CD4-positive, alpha-beta T cell (primary cell): ENCODE measurements around the gene ZNF366. TPM values are rescaled to one million over a fixed set of nuclear protein-coding genes. Genes with fewer than 3 reads are reported as not detected.

Experiments used
- ATAC-seq: fragments of 200-7000 bp; cut with Tn5 transposase; one replicate; pipeline ENCODE4 v1.10.0; 2022; ENCODE audit warnings: mild to moderate bottlenecking; ENCODE audit not compliant: poor library complexity
- CTCF ChIA-PET: fragments of 350-600 bp; sonication (Branson Sonifier 250); formaldehyde crosslinking; loops from one replicate; lab custom pipeline; 2021; ENCODE audit warnings: antibody characterized with exemption, inconsistent platforms; lab: Charles Lee
- POLR2A ChIA-PET: fragments of 350-600 bp; sonication (Branson Sonifier 250); formaldehyde crosslinking; loops from one replicate; lab custom pipeline; 2021; ENCODE audit warnings: antibody characterized with exemption, inconsistent platforms; lab: Charles Lee
- DNase-seq, 14 experiments: peaks; one replicate each; pipeline ENCODE4 v3.0.0-alpha.2; 2013 to 2020; ENCODE audit warnings: mixed read lengths in 2 of 14
- H3K27ac ChIP-seq, 2 donors: one replicate each; pipeline versions ENCODE4 v1.5.1 to v1.7.0; 2013; ENCODE audit warnings: low read length in 2 of 2, low read depth in 1 of 2, mild to moderate bottlenecking in 1 of 2
- H3K27me3 ChIP-seq, 2 experiments: 1 replicate in 1 of 2; 2 replicates in 1 of 2; pipeline versions ENCODE4 v1.6.1 to v1.7.0; 2013; ENCODE audit warnings: low read length in 2 of 2, control low read depth in 1 of 2, mild to moderate bottlenecking in 1 of 2, moderate library complexity in 1 of 2; ENCODE audit not compliant: insufficient read depth in 2 of 2, control insufficient read depth in 1 of 2
- H3K36me3 ChIP-seq: one replicate; pipeline ENCODE4 v1.6.1; 2013; ENCODE audit warnings: low read length, control low read depth; ENCODE audit not compliant: insufficient read depth
- H3K4me1 ChIP-seq: one replicate; pipeline ENCODE4 v1.6.1; 2013; ENCODE audit warnings: low read length, control low read depth; ENCODE audit not compliant: insufficient read depth
- H3K4me3 ChIP-seq: one replicate; pipeline ENCODE4 v1.5.1; 2013; ENCODE audit warnings: mild to moderate bottlenecking, low read length, moderate library complexity
- H3K9me3 ChIP-seq, 2 experiments: 1 replicate in 1 of 2; 2 replicates in 1 of 2; pipeline versions ENCODE4 v1.6.1 to v1.7.0; 2013; ENCODE audit warnings: low read length in 2 of 2, mild to moderate bottlenecking in 2 of 2, control low read depth in 1 of 2, moderate library complexity in 1 of 2; ENCODE audit not compliant: control insufficient read depth in 1 of 2, insufficient read depth in 1 of 2
- H3K27ac Mint-ChIP-seq: one replicate; pipeline ENCODE4 v1.8.0; 2020; ENCODE audit warnings: mixed read lengths
- H3K27me3 Mint-ChIP-seq: one replicate; pipeline ENCODE4 v1.8.0; 2021; ENCODE audit warnings: mixed read lengths
- H3K36me3 Mint-ChIP-seq: one replicate; pipeline ENCODE4 v1.8.0; 2021; ENCODE audit warnings: low read depth, mixed read lengths
- H3K4me1 Mint-ChIP-seq: one replicate; pipeline ENCODE4 v1.8.0; 2021; ENCODE audit warnings: low read depth, mixed read lengths
- H3K4me3 Mint-ChIP-seq: one replicate; pipeline ENCODE4 v1.8.0; 2020; ENCODE audit warnings: mild to moderate bottlenecking, mixed read lengths
- H3K9me3 Mint-ChIP-seq: one replicate; pipeline ENCODE4 v1.8.0; 2020; ENCODE audit warnings: mixed read lengths
- CTCF ChIP-seq: fragments of 200-600 bp; IDR thresholded peaks from one replicate; pipeline ENCODE4 v1.8.0; 2022; ENCODE audit warnings: antibody characterized with exemption, mild to moderate bottlenecking
- intact Hi-C, 2 experiments: fragments of 100-400 bp; cut with DNase I in 1 of 2; cut with micrococcal nuclease in 1 of 2; formaldehyde crosslinking; loops; one replicate each; pipeline versions ENCODE4 v1.15.1 to v1.9.0; 2023 to 2025; cut with DNase I, micrococcal nuclease
- total RNA-seq, 174 experiments: library from RNA in 2 of 174; stranded (reverse) in 2 of 174; gene quantifications; one replicate each; pipeline ENCODE4 v1.2.3 and lab custom pipeline; 2021 to 2026

ZNF366 gene
- total RNA-seq, 2 experiments from 2014 or later = 0.06 to 0.14 TPM

GRCh38 chr5:72499730-72500129 is 7.5 kb downstream of the ZNF366 start:
- no peaks in the 10 kb centered on the region for H3K9me3 Mint-ChIP-seq
- DNase-seq (no peak), ATAC-seq (no peak)
- Histone ChIP-seq H3K27me3 (peaks cover 0 to 6% of the 10 kb centered on the region in 2 experiments), H3K4me3 (no peak overlapping the region), H3K4me1 (no peaks in the 10 kb centered on the region), H3K27ac (no peak overlapping the region), H3K36me3 (no peaks in the 10 kb centered on the region), H3K9me3 (no peaks in the 10 kb centered on the region)
- ChIA-PET POLR2A (no interaction called here), CTCF (no interaction called here)
- peaks cover 22% of the 10 kb centered on the region for H3K27me3 Mint-ChIP-seq
- TF ChIP-seq CTCF = no peak
- H3K4me1 Mint-ChIP-seq = no peaks in the 10 kb centered on the region
- no peaks in the 10 kb centered on the region for H3K36me3 Mint-ChIP-seq
- intact Hi-C loops = no loop called here
- no peak overlapping the region for H3K4me3 Mint-ChIP-seq
- H3K27ac Mint-ChIP-seq = no peak overlapping the region

GRCh38 chr5:72499090-72499489 is 8.1 kb downstream of the ZNF366 start:
- no peaks in the 10 kb centered on the region for H3K9me3 ChIP-seq
- H3K27me3 ChIP-seq = peaks cover 0 to 6% of the 10 kb centered on the region in 2 experiments
- no peaks in the 10 kb centered on the region for H3K9me3 Mint-ChIP-seq
- ChIA-PET CTCF (no interaction called here), POLR2A (no interaction called here)
- H3K27ac ChIP-seq = no peak overlapping the region
- no peaks in the 10 kb centered on the region for H3K4me1 ChIP-seq
- DNase-seq (no peak), ATAC-seq (no peak)
- no peak overlapping the region for H3K27ac Mint-ChIP-seq
- H3K36me3 Mint-ChIP-seq = no peaks in the 10 kb centered on the region
- H3K36me3 ChIP-seq = no peaks in the 10 kb centered on the region
- intact Hi-C loops = no loop called here
- no peak for TF ChIP-seq CTCF
- peaks cover 22% of the 10 kb centered on the region for H3K27me3 Mint-ChIP-seq
- H3K4me3 ChIP-seq = no peak overlapping the region
- H3K4me1 Mint-ChIP-seq = no peaks in the 10 kb centered on the region
- no peak overlapping the region for H3K4me3 Mint-ChIP-seq

GRCh38 chr5:72498284-72498683 is 8.9 kb downstream of the ZNF366 start:
- Histone ChIP-seq H3K36me3 (no peaks in the 10 kb centered on the region), H3K9me3 (no peaks in the 10 kb centered on the region), H3K4me1 (no peaks in the 10 kb centered on the region), H3K27me3 (peaks cover 0 to 6% of the 10 kb centered on the region in 2 experiments), H3K27ac (no peak overlapping the region), H3K4me3 (no peak overlapping the region)
- CTCF ChIA-PET = no interaction called here
- peaks cover 15% of the 10 kb centered on the region for H3K27me3 Mint-ChIP-seq
- TF ChIP-seq CTCF = no peak
- DNase-seq (no peak), ATAC-seq (no peak)
- H3K9me3 Mint-ChIP-seq = no peaks in the 10 kb centered on the region
- H3K4me3 Mint-ChIP-seq = no peak overlapping the region
- H3K36me3 Mint-ChIP-seq = no peaks in the 10 kb centered on the region
- intact Hi-C loops = no loop called here
- H3K4me1 Mint-ChIP-seq = no peaks in the 10 kb centered on the region
- POLR2A ChIA-PET = no interaction called here
- no peak overlapping the region for H3K27ac Mint-ChIP-seq
